Spleen (tissue), 11 donors: Measurements from ENCODE around the gene LYRM1. TPM values are rescaled to one million over a fixed set of nuclear protein-coding genes. Genes with fewer than 3 reads are reported as not detected.

Source experiments
- DNase-seq: peaks from one replicate; pipeline ENCODE4 v3.0.0-alpha.2; 2020
- H3K27ac ChIP-seq, 8 donors: fragments of 200-600 bp; sonication (generic) in 7 of 8; 1 replicate in 4 of 8; 2 replicates in 4 of 8; pipeline versions ENCODE4 v1.5.0 to v1.8.0; 2016 to 2021; ENCODE audit warnings: inconsistent platforms in 4 of 8, mild to moderate bottlenecking in 4 of 8, moderate library complexity in 1 of 8
- H3K27me3 ChIP-seq, 7 donors: fragments of 200-600 bp; sonication (generic) in 6 of 7; replicated peaks in 1 of 7; 1 replicate in 4 of 7; 2 replicates in 3 of 7; pipeline versions ENCODE4 v1.5.0 to v1.8.0; 2016 to 2021; ENCODE audit warnings: inconsistent platforms in 3 of 7, mild to moderate bottlenecking in 1 of 7
- H3K36me3 ChIP-seq, 6 donors: fragments of 200-600 bp; sonication (generic) in 5 of 6; 1 replicate in 4 of 6; 2 replicates in 2 of 6; pipeline versions ENCODE4 v1.5.0 to v1.8.0; 2016 to 2021; ENCODE audit warnings: inconsistent platforms in 2 of 6
- H3K4me1 ChIP-seq, 6 donors: fragments of 200-600 bp; sonication (generic) in 5 of 6; 1 replicate in 3 of 6; 2 replicates in 3 of 6; pipeline versions ENCODE4 v1.5.0 to v1.8.0; 2016 to 2021; ENCODE audit warnings: inconsistent platforms in 3 of 6
- H3K4me3 ChIP-seq, 8 donors: fragments of 200-600 bp; sonication (generic) in 7 of 8; 1 replicate in 4 of 8; 2 replicates in 4 of 8; pipeline versions ENCODE4 v1.5.0 to v1.8.0; 2016 to 2021; ENCODE audit warnings: inconsistent platforms in 4 of 8, mild to moderate bottlenecking in 4 of 8, moderate library complexity in 2 of 8
- H3K9me3 ChIP-seq, 8 donors: fragments of 200-600 bp; sonication (generic) in 7 of 8; 1 replicate in 4 of 8; 2 replicates in 4 of 8; pipeline versions ENCODE4 v1.5.0 to v1.8.0; 2016 to 2021; ENCODE audit warnings: inconsistent platforms in 4 of 8
- CTCF ChIP-seq, 11 experiments: fragments of 200-600 bp in 7 of 11; fragments of 450-650 bp in 4 of 11; sonication (generic) in 4 of 11; IDR thresholded peaks in 8 of 11; conservative IDR thresholded peaks in 3 of 11; 1 replicate in 7 of 11; 2 replicates in 4 of 11; pipeline versions ENCODE4 v1.4.0 to v1.8.0; 2016 to 2021; ENCODE audit warnings: antibody characterized with exemption in 11 of 11, inconsistent platforms in 4 of 11, mild to moderate bottlenecking in 1 of 11
- POLR2A ChIP-seq, 3 donors: fragments of 450-650 bp; IDR thresholded peaks; one replicate each; pipeline ENCODE4 v1.5.1; 2017; ENCODE audit warnings: antibody characterized with exemption in 3 of 3, mild to moderate bottlenecking in 1 of 3
- POLR2AphosphoS5 ChIP-seq, 3 donors: sonication (generic); formaldehyde crosslinking; IDR thresholded peaks; one replicate each; pipeline ENCODE4 v1.5.1; 2017; ENCODE audit warnings: antibody characterized with exemption in 3 of 3
- WGBS, 5 donors: extraction: QIAGEN DNeasy Blood & Tissue Kit in 3 of 5; methylation state at CpG; one replicate each; pipeline versions ENCODE4 v1.1.5 to v1.1.7; 2013 to 2018; 5-methylcytosine and 5-hydroxymethylcytosine counted together
- intact Hi-C: fragments of 100-400 bp; cut with DNase I; formaldehyde crosslinking; loops from one replicate; pipeline ENCODE4 v1.15.0; 2023; ENCODE audit warnings: low total_unique reads
- polyA plus RNA-seq, 3 donors: library from polyadenylated mRNA; stranded (reverse); fragments of 200-250 nt; gene quantifications; one replicate each; pipeline ENCODE4 v1.2.1, GENCODE V29; 2013
- total RNA-seq, 7 donors: library from RNA; depleted of rRNA in 3 of 7; stranded (reverse); fragments of >200 nt in 3 of 7; fragmentation: NEBNext Ultra II Directional in 4 of 7; extraction: Animal tissue kit (Norgen Biotek cat#: 25700) in 4 of 7; gene quantifications; one replicate each; pipeline versions ENCODE4 v1.1.0 to v1.2.1, GENCODE V29; 2016 to 2021
- donor health status: healthy with polysubstance abuse.
- donor health status: DM: no; HTN: no; CAD: no; lungs with moderate emphysema.
- donor health status: DM: no; HTN: no; CAD: no.
- donor health status: Bipolar disorder and iron deficiency.
- donor health status: healthy.
- donor health status: DM: no; HTN: no; CAD: no.
- donor health status: DM: yes; HTN: yes; CAD: no.

LYRM1 gene
- total and polyA plus RNA-seq, 10 donors = 15.3 to 47.2 (median 23.3) TPM

GRCh38 chr16:20902426-20902825, 1.9 kb downstream of the LYRM1 start:
- Histone ChIP-seq H3K9me3 (no peaks in the 10 kb centered on the region), H3K4me3 (no peak overlapping the region), H3K27me3 (no peaks in the 10 kb centered on the region), H3K27ac (peak overlapping the region in 6 of 8 donors; percentile 96 to 99 (median 98)), H3K36me3 (peaks cover 0 to 10% (median 0%) of the 10 kb centered on the region in 6 donors), H3K4me1 (peaks cover 36 to 89% (median 74%) of the 10 kb centered on the region in 6 donors)
- DNase-seq = no peak
- 76 to 86% (median 83%) methylated on average over 6 of the region's 6 CpGs for WGBS, 5 donors
- intact Hi-C loops = no loop called here
- TF ChIP-seq POLR2AphosphoS5 (IDR thresholded peaks at IDR 0.05) = no peak
- TF ChIP-seq CTCF (IDR thresholded peaks at IDR 0.05 in 8 of 11, conservative IDR thresholded peaks at IDR 0.05 in 3 of 11) = no peak
- TF ChIP-seq POLR2A (IDR thresholded peaks at IDR 0.05) = no peak

GRCh38 chr16:20903116-20903898, 2.7 kb downstream of the LYRM1 start:
- no peak for DNase-seq
- 60 to 88% (median 77%) methylated on average over 5 of the region's 5 CpGs for WGBS, 5 donors
- no peak for TF ChIP-seq POLR2AphosphoS5 (IDR thresholded peaks at IDR 0.05)
- TF ChIP-seq CTCF (IDR thresholded peaks at IDR 0.05 in 8 of 11, conservative IDR thresholded peaks at IDR 0.05 in 3 of 11) = no peak
- TF ChIP-seq POLR2A (IDR thresholded peaks at IDR 0.05) = no peak
- Histone ChIP-seq H3K27ac (peak overlapping the region in 7 of 8 donors; percentile 72 to 99 (median 96)), H3K4me3 (peak overlapping the region in 1 of 8 donors; percentile 13), H3K4me1 (peaks cover 33 to 89% (median 73%) of the 10 kb centered on the region in 6 donors), H3K36me3 (peaks cover 0 to 7% (median 0%) of the 10 kb centered on the region in 6 donors), H3K27me3 (no peaks in the 10 kb centered on the region), H3K9me3 (no peaks in the 10 kb centered on the region)
- intact Hi-C loops = no loop called here

GRCh38 chr16:20903899-20904506, 3.4 kb downstream of the LYRM1 start:
- peak overlapping the region; percentile 61 to 99 (median 88) for H3K27ac ChIP-seq
- 17 to 46% (median 29%) methylated on average over 5 of the region's 5 CpGs for whole genome bisulfite sequencing, 5 donors
- peak overlapping the region in 1 of 8 donors; percentile 28 for H3K4me3 ChIP-seq
- no peak for DNase-seq
- H3K4me1 ChIP-seq = peaks cover 33 to 87% (median 67%) of the 10 kb centered on the region in 6 donors
- no peaks in the 10 kb centered on the region for H3K9me3 ChIP-seq
- no peak for TF ChIP-seq POLR2AphosphoS5 (IDR thresholded peaks at IDR 0.05)
- no peak for TF ChIP-seq POLR2A (IDR thresholded peaks at IDR 0.05)
- TF ChIP-seq CTCF (IDR thresholded peaks at IDR 0.05 in 8 of 11, conservative IDR thresholded peaks at IDR 0.05 in 3 of 11) = no peak
- peaks cover 0 to 7% (median 0%) of the 10 kb centered on the region in 6 donors for H3K36me3 ChIP-seq
- H3K27me3 ChIP-seq = no peaks in the 10 kb centered on the region
- intact Hi-C loops = no loop called here
